H4 (cell line): ENCODE measurements around the gene PHLDB2. TPM values are rescaled to one million over a fixed set of nuclear protein-coding genes. Genes with fewer than 3 reads are reported as not detected.

Source experiments
- DNase-seq: peaks from one replicate; pipeline ENCODE4 v3.0.0-alpha.2; 2015; ENCODE audit warnings: low spot score
- total RNA-seq: library from RNA; depleted of rRNA; stranded (reverse); fragments of >200 nt; shearing (Covaris generic); gene quantifications from 2 replicates; pipeline ENCODE4 v1.2.3, GENCODE V29; 2014

PHLDB2 gene
- total RNA-seq, 1 experiment from 2014 or later = 34.7 TPM

GRCh38 chr3:111956995-111957734, 98.1 kb downstream of the PHLDB2 start:
- DNase-seq = no peak

DNA sequence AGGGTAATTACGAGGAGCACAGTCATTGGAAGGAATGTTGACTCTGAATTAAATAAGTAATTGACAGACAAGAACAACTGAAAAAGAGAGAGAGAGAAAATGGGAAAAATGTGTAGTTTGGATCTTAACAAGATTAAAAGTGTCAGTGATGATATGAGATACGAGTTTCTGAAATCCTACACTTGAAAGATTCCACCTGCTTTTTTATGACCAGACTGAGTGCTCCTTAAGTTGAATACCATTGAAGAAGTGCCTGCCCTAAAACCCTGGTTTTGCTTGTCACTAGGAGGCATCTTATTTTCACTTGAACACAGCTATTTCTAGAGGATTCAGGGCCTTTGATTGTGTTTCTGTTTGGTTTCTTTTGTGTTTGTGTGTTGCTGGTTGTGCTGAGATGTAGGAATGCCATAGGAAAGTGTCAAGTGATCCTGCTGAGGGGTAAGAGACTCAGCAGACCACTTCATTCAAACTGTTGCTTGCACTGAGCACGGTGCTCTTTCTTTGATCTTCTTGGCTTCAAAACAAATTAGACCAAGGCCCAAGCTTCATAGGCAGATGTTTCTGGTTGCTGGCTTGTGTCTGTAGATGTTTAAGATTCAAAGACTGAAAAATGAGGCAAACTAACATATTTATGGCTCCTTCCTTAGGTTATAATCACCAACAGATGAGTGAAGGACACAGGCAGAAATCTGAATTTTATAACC, 102.5 kb downstream of the PHLDB2 start:
- DNase-seq = no peak

- peak; percentile 58 for DNase-seq
Measured at GRCh38 chr3:111963424-111963823, 104.4 kb downstream of the PHLDB2 start.

- no peak for DNase-seq
Measured at GRCh38 chr3:111965484-111965883, 106.4 kb downstream of the PHLDB2 start.

DNA sequence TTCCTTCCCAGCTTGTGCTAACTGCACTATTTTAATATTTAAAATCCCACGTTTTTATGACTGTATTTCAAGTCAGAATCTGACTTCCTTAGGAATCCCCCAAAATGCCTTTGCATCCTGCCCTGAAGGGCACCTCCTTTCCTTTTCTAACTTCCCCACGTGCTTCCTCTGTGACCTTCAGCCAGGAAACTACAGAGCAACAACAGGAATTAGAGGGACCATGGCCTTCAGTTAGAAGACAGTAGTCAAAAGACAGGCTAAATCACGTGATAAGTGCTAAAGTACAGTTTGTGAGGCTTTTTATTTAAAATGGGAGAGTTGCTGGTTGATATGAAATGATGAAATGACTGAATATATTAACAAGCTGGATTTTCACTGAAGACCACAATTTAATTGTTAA, 108.0 kb downstream of the PHLDB2 start:
- DNase-seq = no peak

DNA sequence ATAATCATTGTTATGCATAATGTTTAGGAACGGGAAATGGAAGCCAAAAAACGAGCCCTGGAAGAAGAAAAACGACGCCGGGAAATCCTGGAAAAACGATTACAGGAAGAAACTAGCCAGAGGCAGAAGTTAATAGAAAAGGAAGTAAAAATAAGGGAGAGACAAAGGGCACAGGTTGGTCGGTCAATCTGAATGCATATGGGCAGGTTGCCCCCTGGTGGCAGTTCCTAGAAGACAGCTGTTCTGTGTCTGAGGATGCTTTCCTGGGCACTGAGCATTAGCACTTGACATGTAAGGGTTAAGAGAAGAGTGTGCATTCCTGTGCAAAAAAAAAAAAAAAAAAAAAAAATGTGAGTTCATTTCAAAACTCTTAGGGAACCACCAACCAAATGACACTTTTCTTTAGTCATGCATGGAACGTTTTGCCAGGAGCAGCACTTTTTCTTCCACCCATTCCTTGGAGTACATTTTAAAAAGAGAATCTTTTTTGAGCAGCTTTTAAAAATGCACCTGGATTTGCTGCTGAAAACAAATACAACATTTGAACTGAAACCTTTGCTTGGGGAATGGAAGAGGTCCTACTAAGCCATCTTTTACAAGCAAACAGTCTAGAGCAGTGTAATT, 108.7 kb downstream of the PHLDB2 start:
- DNase-seq = peak; percentile 75

GRCh38 chr3:111968319-111969054, 109.4 kb downstream of the PHLDB2 start:
- no peak for DNase-seq

- DNase-seq = no peak
Measured at GRCh38 chr3:111970376-111970775, 111.3 kb downstream of the PHLDB2 start.

DNA sequence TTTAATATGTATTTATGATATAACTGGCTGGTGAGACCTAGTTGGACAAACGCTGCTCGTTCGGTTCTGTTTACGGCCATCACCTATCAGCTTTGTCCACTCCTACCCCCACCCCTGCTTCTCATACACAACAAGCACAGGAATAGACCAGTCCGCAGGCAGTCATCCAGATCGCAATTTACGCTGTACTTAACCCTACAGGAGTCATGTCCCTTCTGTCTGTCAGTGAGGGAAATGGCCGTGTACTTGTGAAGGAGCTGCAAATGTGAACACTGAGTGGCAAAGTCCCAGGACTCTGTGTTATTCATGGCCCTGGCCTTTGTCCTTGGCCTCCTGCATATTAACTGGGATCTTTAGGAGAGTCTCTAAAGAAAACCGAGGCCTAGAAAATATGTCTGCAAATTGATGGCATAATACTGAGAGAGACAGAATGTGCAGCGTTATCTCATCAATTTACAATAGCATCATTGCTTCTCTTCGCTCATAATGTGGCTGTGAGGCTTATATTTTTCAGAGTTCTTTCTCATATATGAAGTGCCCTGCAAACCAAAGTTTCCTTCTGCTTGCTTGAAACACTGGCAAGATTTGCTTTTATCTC, 112.6 kb downstream of the PHLDB2 start:
- DNase-seq = no peak

- DNase-seq = no peak
Measured at GRCh38 chr3:111972891-111973290, 113.8 kb downstream of the PHLDB2 start.

- no peak for DNase-seq
Measured at GRCh38 chr3:111975131-111975530, 116.1 kb downstream of the PHLDB2 start.

DNA sequence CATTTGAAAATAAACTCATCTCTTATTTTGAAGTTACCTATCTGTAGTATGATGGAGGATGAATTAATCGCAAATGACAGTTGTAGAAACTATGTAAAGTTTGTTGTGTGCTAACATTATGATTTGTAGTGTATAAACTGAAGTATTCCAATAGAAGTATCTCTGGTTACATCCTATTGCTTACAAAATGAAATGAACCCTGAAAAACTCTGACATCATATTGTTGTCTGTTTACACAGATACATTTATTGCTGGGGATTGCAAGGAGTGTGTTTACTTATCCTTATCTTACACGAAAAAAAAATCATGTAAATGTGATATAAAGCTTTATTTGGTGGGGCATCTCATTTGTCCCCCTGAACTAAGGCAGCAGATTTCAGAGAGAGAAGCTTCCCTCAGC, 117.2 kb downstream of the PHLDB2 start:
- DNase-seq = no peak

DNA sequence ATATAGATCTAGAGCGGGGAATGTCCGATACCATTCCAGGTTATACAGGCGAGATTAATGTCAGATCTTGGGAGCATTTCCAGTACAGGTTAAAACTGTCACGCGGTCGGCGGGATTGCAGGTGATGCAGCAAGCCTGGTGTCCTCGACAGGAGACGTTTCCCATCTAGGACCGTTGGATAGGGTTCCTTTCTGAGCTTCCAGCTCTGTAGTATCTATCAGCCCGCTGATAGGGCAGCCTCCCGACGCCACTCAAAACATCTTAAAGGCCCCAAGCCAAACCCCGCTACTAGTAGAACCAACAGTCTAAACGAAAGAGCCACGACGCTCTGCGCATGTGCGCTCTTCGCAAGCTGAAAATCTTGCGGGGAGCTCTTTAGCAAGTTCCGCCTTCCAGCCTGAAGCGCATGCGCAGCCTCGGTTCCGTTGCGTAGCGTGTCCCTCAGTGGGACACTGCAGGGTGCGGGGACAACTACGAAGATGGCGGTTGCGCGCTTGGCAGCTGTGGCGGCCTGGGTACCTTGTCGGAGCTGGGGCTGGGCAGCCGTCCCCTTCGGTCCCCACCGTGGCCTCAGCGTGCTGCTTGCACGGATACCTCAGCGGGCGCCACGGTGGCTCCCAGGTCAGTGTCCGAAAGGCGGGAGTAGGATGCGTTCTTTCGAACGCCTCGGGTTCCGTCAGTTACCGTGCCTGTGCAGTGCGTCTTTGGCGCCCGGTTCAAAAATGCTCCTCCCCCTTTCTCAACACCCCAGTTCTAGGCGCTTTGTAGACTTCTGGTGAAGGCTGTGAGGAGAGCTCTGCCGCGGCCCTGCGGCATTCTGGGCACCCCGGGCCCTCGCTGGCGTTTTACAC, 119.7 kb downstream of the PHLDB2 start, which contains the start of gene ABHD10:
TSS of gene ABHD10 (plus strand) at position 444 of the 851 bp plus-strand sequence. CDS start at position 480, 36 bp downstream.
- peak; percentile 94 for DNase-seq

- no peak for DNase-seq
Measured at GRCh38 chr3:111979434-111980038, 120.5 kb downstream of the PHLDB2 start.

DNA sequence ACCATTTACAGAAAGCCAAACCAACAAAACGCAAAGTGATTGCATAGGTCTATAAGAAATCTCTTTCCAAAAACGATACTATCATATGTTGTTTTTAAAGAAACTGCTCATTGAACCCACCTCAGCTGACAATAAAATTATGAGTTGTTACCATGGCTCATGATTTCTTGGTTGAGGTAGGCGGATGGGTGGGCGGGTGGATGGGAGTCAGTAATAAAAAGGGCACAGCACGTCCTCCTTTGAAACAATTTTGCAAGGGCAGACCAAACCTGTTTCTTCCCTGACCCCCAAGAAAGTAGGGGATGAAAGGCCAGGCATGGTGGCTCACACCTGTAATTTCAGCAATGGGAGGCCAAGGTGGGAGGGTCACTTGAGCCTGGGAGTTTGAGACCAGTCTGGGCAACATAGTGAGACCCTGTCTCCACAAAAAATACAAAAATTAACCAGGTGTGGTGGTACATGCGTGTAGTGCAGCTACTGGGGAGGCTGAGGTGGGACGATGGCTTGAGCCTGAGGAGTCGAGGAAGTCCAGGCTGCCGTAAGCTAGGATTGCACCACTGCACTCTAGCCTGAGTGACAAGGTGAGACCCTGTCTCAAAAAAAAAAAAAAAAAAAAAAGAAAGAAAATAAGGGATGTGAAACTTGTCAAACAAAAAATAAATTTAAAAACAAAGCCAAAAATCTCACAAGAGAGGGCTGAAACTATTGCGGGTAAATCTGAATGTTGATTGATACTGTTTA, 121.8 kb downstream of the PHLDB2 start:
- no peak for DNase-seq

- DNase-seq = no peak
Measured at GRCh38 chr3:111981457-111981763, 122.3 kb downstream of the PHLDB2 start.

DNA sequence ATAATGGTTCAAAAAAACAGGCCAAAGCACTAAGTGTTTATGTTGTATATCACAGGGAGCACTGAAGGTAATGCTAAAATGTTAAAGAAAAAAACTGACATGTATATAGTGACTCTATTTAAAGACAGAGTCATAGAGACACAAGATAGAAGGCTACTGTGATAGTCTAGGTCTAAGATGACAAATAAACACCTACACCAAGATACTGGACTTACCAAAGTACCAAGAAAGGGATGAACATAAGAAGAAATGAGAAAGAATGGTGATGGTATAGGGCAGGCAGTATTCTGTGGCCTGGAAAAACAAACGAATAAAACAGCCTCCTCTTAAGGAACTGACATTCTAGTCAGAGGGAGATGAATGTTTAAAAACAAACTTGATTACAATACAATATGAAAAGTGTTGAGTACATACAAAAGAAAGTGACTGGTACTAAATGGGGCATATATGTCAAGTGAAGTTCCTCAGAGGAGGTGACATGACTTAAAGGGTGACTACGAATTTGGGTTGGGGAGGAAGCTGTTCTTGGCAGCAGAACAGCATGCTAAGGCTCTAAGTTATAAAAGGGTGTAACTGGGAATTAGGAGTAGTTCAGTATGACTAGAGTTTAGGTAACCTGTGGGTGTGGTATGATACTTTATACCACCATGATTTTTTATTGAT, 125.7 kb downstream of the PHLDB2 start:
- no peak for DNase-seq

DNA sequence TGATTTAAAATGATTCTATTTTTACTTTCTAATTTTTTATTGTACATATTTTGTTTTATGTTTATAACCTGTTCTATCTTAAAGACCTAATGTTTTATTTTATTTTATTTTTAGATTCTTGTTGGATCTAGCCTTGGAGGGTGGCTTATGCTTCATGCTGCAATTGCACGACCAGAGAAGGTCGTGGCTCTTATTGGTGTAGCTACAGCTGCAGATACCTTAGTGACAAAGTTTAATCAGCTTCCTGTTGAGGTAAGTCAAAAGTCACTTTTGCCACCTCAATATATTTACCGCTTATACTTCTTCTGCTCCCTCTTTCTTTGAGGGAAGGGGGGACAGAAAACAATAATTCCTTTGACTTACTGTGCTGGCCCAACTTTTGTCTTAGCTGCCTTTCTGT, 127.7 kb downstream of the PHLDB2 start:
- DNase-seq = no peak

GRCh38 chr3:111989061-111989678, 130.1 kb downstream of the PHLDB2 start:
- DNase-seq = peak; percentile 64
